Activated B cell treated with CpG ODN at 0.5 μM for 24 hours (primary cell): Measurements from ENCODE around the gene ULK2. TPM values are rescaled to one million over a fixed set of nuclear protein-coding genes. Genes with fewer than 3 reads are reported as not detected.

Experiments used
- ATAC-seq: fragments of 200-7000 bp; cut with Tn5 transposase; one replicate; pipeline ENCODE4 v1.10.0; 2021; ENCODE audit warnings: low read depth, mild to moderate bottlenecking, moderate library complexity
- CTCF ChIA-PET: fragments of 350-600 bp; sonication (Branson Sonifier 250); formaldehyde crosslinking; loops from one replicate; lab custom pipeline; 2021; ENCODE audit warnings: antibody characterized with exemption; lab: Charles Lee
- POLR2A ChIA-PET: fragments of 350-600 bp; sonication (Branson Sonifier 250); formaldehyde crosslinking; loops from one replicate; lab custom pipeline; 2021; ENCODE audit warnings: antibody characterized with exemption; lab: Charles Lee
- DNase-seq: peaks from one replicate; pipeline ENCODE4 v3.0.0; 2022
- H3K27ac Mint-ChIP-seq: one replicate; pipeline ENCODE4 v1.8.0; 2020; ENCODE audit warnings: mixed read lengths
- H3K27me3 Mint-ChIP-seq: one replicate; pipeline ENCODE4 v1.8.0; 2021; ENCODE audit warnings: mixed read lengths
- H3K36me3 Mint-ChIP-seq: one replicate; pipeline ENCODE4 v1.8.0; 2021; ENCODE audit warnings: low read depth, mixed read lengths
- H3K4me1 Mint-ChIP-seq: one replicate; pipeline ENCODE4 v1.8.0; 2021; ENCODE audit warnings: mixed read lengths
- H3K4me3 Mint-ChIP-seq: one replicate; pipeline ENCODE4 v1.8.0; 2020; ENCODE audit warnings: mild to moderate bottlenecking, mixed read lengths
- H3K9me3 Mint-ChIP-seq: one replicate; pipeline ENCODE4 v1.8.0; 2020; ENCODE audit warnings: mixed read lengths
- intact Hi-C: fragments of 100-400 bp; cut with micrococcal nuclease; formaldehyde crosslinking; loops from one replicate; pipeline ENCODE4 v1.15.1; 2024
- total RNA-seq: library from RNA; stranded (reverse); gene quantifications from 2 replicates; pipeline ENCODE4 v1.2.3, GENCODE V29; 2022
- TF ChIP-seq, protein P1 (sequence below): fragments of 200-600 bp; IDR thresholded peaks from one replicate; pipeline ENCODE4 v1.8.0; 2022; ENCODE audit warnings: antibody characterized with exemption, mild to moderate bottlenecking

Gene ULK2
- total RNA-seq, 1 donor from 2014 or later = 3.0 TPM

DNA sequence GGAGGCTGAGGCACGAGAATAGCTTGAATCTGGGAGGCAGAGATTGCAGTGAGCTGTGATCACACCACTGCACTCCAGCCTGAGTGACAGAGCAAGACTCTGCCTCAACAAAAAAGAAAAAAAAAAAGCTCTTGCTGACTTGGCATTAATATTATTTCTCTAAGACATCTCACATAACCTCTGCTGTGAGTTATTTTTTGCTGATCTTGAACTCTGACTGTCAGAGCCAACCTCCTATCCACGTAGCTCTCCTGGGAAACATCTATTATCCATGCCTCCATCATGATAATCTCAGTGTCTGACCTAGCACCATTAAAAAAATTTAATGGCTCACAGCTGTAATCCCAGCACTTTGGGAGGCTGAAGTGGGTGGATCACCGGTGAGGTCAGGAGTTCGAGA lies 12.7 kb upstream of the ULK2 start:
- H3K27ac Mint-ChIP-seq = no peak overlapping the region
- peaks cover 27% of the 10 kb centered on the region for H3K27me3 Mint-ChIP-seq
- ChIA-PET POLR2A (no interaction called here), CTCF (no interaction called here)
- no peaks in the 10 kb centered on the region for H3K36me3 Mint-ChIP-seq
- ATAC-seq (no peak), DNase-seq (no peak)
- TF ChIP-seq, protein P1, sequence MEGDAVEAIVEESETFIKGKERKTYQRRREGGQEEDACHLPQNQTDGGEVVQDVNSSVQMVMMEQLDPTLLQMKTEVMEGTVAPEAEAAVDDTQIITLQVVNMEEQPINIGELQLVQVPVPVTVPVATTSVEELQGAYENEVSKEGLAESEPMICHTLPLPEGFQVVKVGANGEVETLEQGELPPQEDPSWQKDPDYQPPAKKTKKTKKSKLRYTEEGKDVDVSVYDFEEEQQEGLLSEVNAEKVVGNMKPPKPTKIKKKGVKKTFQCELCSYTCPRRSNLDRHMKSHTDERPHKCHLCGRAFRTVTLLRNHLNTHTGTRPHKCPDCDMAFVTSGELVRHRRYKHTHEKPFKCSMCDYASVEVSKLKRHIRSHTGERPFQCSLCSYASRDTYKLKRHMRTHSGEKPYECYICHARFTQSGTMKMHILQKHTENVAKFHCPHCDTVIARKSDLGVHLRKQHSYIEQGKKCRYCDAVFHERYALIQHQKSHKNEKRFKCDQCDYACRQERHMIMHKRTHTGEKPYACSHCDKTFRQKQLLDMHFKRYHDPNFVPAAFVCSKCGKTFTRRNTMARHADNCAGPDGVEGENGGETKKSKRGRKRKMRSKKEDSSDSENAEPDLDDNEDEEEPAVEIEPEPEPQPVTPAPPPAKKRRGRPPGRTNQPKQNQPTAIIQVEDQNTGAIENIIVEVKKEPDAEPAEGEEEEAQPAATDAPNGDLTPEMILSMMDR = no peak
- no peaks in the 10 kb centered on the region for H3K9me3 Mint-ChIP-seq
- H3K4me3 Mint-ChIP-seq = no peak overlapping the region
- intact Hi-C loops = no loop called here
- H3K4me1 Mint-ChIP-seq = peaks cover 11% of the 10 kb centered on the region

DNA sequence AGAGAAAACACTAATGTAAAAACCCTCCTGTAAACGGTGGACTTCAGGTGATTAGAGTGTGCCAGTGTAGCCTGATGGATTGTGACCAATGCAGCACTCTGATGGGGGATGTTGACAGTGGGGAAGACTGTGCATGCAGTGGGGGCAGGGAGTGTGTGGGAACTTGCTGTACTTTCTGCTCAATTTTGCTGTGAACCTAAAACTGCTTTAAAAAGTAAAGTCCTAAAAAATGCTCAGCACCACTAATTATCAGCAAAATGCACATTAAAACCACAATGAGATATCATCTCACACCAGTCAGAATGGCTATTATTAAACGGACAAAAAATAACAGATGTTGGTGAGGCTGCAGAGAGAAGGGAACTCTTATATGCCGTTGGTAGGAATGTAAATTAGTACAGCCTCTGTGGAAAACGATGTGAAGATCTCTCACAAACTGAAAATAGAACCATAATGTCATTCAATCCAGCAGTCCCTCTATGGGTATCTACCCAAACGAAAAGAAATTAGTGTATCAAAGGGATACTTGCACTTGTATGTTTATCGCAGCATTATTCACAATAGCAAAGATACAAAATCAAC lies 9.7 kb upstream of the ULK2 start:
- TF ChIP-seq, protein P1 = no peak
- intact Hi-C loops = no loop called here
- no peak for DNase-seq
- Mint-ChIP-seq H3K36me3 (no peaks in the 10 kb centered on the region), H3K27ac (no peak overlapping the region), H3K9me3 (no peaks in the 10 kb centered on the region), H3K4me1 (peaks cover 11% of the 10 kb centered on the region), H3K4me3 (no peak overlapping the region), H3K27me3 (peaks cover 27% of the 10 kb centered on the region)
- POLR2A ChIA-PET = no interaction called here
- CTCF ChIA-PET = no interaction called here
- no peak for ATAC-seq

DNA sequence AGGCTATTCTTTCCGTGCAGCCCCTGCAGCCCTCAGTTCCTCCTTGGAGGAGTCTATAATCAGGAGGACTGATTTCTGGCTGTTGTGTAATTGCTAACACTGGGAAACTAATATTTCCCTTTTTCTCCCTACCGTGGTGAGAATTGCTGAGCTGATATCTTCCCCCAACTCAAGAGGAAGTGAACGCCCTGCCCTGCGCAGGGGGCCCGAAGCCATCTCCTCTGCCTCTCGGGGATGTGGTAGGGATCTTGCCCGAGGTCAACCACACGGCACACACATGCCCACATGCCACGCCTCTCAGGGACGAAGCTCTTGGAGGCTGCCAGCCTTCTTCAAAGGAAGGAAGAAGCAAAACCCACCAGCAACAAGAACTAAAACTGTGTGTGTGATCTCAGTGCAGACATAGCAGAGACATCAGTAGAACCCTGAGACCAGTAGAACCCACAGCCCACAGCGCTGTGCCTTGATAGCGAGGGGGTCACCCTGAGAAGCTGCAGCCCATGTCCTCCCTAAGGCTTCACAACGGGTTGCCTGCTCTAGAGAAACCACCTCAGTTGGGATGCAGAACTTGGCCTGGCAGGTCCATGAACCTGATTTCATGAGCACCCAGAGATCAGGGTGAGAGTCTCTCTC lies 8.9 kb upstream of the ULK2 start:
- Mint-ChIP-seq H3K27ac (no peak overlapping the region), H3K27me3 (peaks cover 27% of the 10 kb centered on the region), H3K36me3 (no peaks in the 10 kb centered on the region), H3K9me3 (no peaks in the 10 kb centered on the region), H3K4me1 (peaks cover 11% of the 10 kb centered on the region), H3K4me3 (no peak overlapping the region)
- TF ChIP-seq, protein P1 = no peak
- DNase-seq = no peak
- POLR2A ChIA-PET = no interaction called here
- CTCF ChIA-PET = no interaction called here
- intact Hi-C loops = no loop called here
- ATAC-seq = no peak

DNA sequence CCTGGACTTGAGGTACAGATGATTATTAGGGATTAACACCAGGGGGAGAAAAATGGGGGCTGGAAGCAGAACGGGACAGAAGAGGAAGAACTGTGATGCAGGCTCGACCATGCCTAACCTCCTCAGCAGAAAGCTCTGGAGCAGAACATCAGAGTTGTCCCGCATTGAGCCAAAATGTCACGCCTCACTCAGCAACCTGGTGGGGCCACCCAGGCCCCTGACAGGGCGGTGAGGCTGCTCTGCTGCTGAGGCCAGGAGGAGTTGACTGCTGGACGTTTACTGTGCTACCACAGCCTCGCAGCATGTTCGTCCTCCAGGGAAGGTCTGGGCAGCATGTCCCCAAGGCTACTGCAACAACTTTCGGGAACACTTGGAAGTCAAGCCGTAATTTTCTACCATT lies 6.5 kb upstream of the ULK2 start:
- DNase-seq = no peak
- ATAC-seq = no peak
- Mint-ChIP-seq H3K27me3 (peaks cover 21% of the 10 kb centered on the region), H3K9me3 (no peaks in the 10 kb centered on the region), H3K4me3 (no peak overlapping the region), H3K36me3 (no peaks in the 10 kb centered on the region), H3K4me1 (peaks cover 11% of the 10 kb centered on the region), H3K27ac (no peak overlapping the region)
- CTCF ChIA-PET = no interaction called here
- TF ChIP-seq, protein P1 = no peak
- intact Hi-C loops = no loop called here
- POLR2A ChIA-PET = no interaction called here

DNA sequence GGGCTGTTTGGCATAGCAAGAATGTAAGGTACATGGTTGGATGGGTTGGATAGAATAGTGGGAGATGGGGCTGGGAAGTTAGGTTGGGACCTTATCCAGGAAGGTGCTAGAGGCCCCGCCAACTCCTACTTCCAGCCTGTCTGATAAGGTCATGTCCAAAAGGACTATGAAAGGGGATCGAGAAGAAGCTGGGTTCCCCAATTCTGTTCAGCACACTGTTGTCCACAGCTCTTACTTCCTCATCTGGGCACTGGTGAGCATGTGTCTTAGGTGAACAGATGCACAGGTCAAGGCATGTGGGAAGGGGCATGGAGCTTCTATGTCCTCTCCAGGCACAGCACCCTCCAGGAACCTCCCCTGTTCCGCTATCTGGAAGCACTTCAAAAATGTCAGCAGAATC lies 5.6 kb upstream of the ULK2 start:
- peaks cover 11% of the 10 kb centered on the region for H3K4me1 Mint-ChIP-seq
- TF ChIP-seq, protein P1 = no peak
- intact Hi-C loops = no loop called here
- no peak for ATAC-seq
- POLR2A ChIA-PET = no interaction called here
- no peak overlapping the region for H3K27ac Mint-ChIP-seq
- H3K9me3 Mint-ChIP-seq = no peaks in the 10 kb centered on the region
- peaks cover 18% of the 10 kb centered on the region for H3K27me3 Mint-ChIP-seq
- DNase-seq = no peak
- CTCF ChIA-PET = no interaction called here
- H3K36me3 Mint-ChIP-seq = no peaks in the 10 kb centered on the region
- no peak overlapping the region for H3K4me3 Mint-ChIP-seq
